Measurements from ENCODE around the gene PCDHGB5.

Gene PCDHGB5

DNA sequence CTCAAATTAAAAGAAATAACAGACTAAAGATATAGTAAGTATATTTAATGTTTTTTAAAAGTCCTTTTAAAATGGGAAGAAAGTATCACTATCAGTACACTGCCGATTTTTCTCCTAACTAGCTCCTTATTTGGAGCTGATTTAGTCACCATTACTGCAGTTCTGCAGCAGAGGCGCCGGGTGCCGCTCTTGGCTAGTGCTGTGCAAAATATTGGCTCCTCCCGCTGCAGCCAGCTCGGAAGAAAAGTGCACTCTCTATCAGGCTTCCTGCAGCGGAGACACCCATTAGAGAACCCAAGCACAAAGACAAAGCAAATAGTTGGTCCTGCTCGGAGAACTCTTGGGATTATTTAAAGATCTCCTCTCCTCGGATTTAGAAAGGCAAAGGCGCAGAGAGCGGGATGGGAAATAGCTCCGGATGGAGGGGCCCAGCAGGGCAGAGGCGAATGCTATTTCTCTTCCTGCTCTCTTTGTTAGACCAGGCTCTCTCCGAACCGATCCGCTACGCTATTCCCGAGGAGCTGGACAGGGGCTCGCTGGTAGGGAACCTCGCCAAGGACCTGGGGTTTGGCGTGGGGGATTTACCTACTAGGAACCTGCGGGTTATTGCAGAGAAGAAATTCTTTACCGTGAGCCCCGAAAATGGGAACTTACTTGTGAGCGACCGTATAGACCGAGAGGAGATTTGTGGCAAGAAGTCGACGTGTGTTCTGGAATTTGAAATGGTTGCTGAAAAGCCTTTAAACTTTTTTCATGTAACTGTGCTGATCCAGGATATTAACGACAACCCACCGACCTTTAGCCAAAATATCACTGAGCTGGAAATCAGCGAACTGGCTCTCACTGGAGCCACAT is 27.5 kb upstream of the PCDHGB5 start, which contains the start of gene PCDHGB3:
Gene PCDHGB3 (plus strand): TSS at position 249 of the 855 bp plus-strand sequence. CDS start 153 bp downstream, at position 402.
- H3K4me1 ChIP-seq (ENCODE audit: control insufficient read depth, insufficient read depth, low read depth, low read length) = no peaks in the 10 kb centered on the region
- peaks cover 55% of the 10 kb centered on the region for H3K9me3 ChIP-seq (ENCODE audit: control insufficient read depth, low read length)
- peaks cover 0 to 13% of the 10 kb centered on the region in 2 experiments for H3K27me3 ChIP-seq (ENCODE audit: control insufficient read depth in 1 of 2, insufficient read depth in 1 of 2, low read length in 2 of 2)
- no peak within 1 kb of the TSS for H4K8ac ChIP-seq (ENCODE audit: low read length)
- WGBS = 91% methylated on average over 32 of the region's 32 CpGs
- H2AFZ ChIP-seq (ENCODE audit: low read depth, low read length) = no peak within 1 kb of the TSS
- H3K23ac ChIP-seq (ENCODE audit: low read length in 2 of 2) = no peak within 1 kb of the TSS
- peak within 1 kb of the TSS; percentile 45 for H3K9ac ChIP-seq (ENCODE audit: low read length)
- no peak within 1 kb of the TSS for H3K27ac ChIP-seq (ENCODE audit: low read length, poor library complexity, severe bottlenecking)
- H2BK5ac ChIP-seq (ENCODE audit: low read depth, low read length, poor library complexity, severe bottlenecking) = no peak within 1 kb of the TSS
- no peaks in the 10 kb centered on the region for H3K79me1 ChIP-seq (replicated peaks; ENCODE audit: low read length, poor library complexity, severe bottlenecking)
- H2BK120ac ChIP-seq (ENCODE audit: low read depth, low read length) = no peak within 1 kb of the TSS
- no peak within 1 kb of the TSS for H2BK12ac ChIP-seq (ENCODE audit: low read length in 2 of 2)
- H3K4ac ChIP-seq (ENCODE audit: low read depth in 1 of 2, low read length in 2 of 2) = no peak within 1 kb of the TSS
- H3K4me2 ChIP-seq (ENCODE audit: low read length, poor library complexity, severe bottlenecking) = no peak within 1 kb of the TSS
- peak within 1 kb of the TSS in 1 of 2 experiments; percentile 71 for H3K4me3 ChIP-seq (ENCODE audit: insufficient read depth in 1 of 2, low read depth in 1 of 2, low read length in 2 of 2)
- H2BK15ac ChIP-seq (ENCODE audit: low read depth, poor library complexity, severe bottlenecking) = no peak within 1 kb of the TSS
- no peak within 1 kb of the TSS for H3K14ac ChIP-seq (ENCODE audit: low read length in 2 of 2)
- H3K36me3 ChIP-seq (ENCODE audit: control insufficient read depth in 1 of 2, insufficient read depth in 2 of 2, low read depth in 1 of 2, low read length in 2 of 2) = peaks cover 0 to 8% of the 10 kb centered on the region in 2 experiments
- no peak within 1 kb of the TSS for H3K18ac ChIP-seq (ENCODE audit: low read depth in 1 of 2, low read length in 2 of 2)
- H4K91ac ChIP-seq (ENCODE audit: low read length) = no peak within 1 kb of the TSS
- no peak within 1 kb of the TSS for H2AK5ac ChIP-seq (ENCODE audit: low read length, severe bottlenecking)
- DNase-seq = no peak

GRCh38 chr5:141371572-141372475 is 25.9 kb upstream of the PCDHGB5 start:
- H2BK120ac ChIP-seq (ENCODE audit: low read depth, low read length) = no peak overlapping the region
- no peak overlapping the region for H2BK12ac ChIP-seq (ENCODE audit: low read length in 2 of 2)
- H2BK15ac ChIP-seq (ENCODE audit: low read depth, poor library complexity, severe bottlenecking) = no peak overlapping the region
- no peak overlapping the region for H4K8ac ChIP-seq (ENCODE audit: low read length)
- H2AK5ac ChIP-seq (ENCODE audit: low read length, severe bottlenecking) = no peak overlapping the region
- no peak overlapping the region for H3K4me2 ChIP-seq (ENCODE audit: low read length, poor library complexity, severe bottlenecking)
- WGBS = 94% methylated on average over 69 of the region's 69 CpGs
- H3K23ac ChIP-seq (ENCODE audit: low read length in 2 of 2) = no peak overlapping the region
- no peaks in the 10 kb centered on the region for H3K79me1 ChIP-seq (replicated peaks; ENCODE audit: low read length, poor library complexity, severe bottlenecking)
- no peak overlapping the region for H2AFZ ChIP-seq (ENCODE audit: low read depth, low read length)
- H3K4me1 ChIP-seq (ENCODE audit: control insufficient read depth, insufficient read depth, low read depth, low read length) = no peaks in the 10 kb centered on the region
- H3K27me3 ChIP-seq (ENCODE audit: control insufficient read depth in 1 of 2, insufficient read depth in 1 of 2, low read length in 2 of 2) = peaks cover 0 to 13% of the 10 kb centered on the region in 2 experiments
- H3K18ac ChIP-seq (ENCODE audit: low read depth in 1 of 2, low read length in 2 of 2) = no peak overlapping the region
- H3K36me3 ChIP-seq (ENCODE audit: control insufficient read depth in 1 of 2, insufficient read depth in 2 of 2, low read depth in 1 of 2, low read length in 2 of 2) = peaks cover 0 to 8% of the 10 kb centered on the region in 2 experiments
- peak overlapping the region; percentile 30 to 31 for H3K4me3 ChIP-seq (ENCODE audit: insufficient read depth in 1 of 2, low read depth in 1 of 2, low read length in 2 of 2)
- H3K14ac ChIP-seq (ENCODE audit: low read length in 2 of 2) = no peak overlapping the region
- no peak for DNase-seq
- H2BK5ac ChIP-seq (ENCODE audit: low read depth, low read length, poor library complexity, severe bottlenecking) = no peak overlapping the region
- H3K4ac ChIP-seq (ENCODE audit: low read depth in 1 of 2, low read length in 2 of 2) = no peak overlapping the region
- H3K27ac ChIP-seq (ENCODE audit: low read length, poor library complexity, severe bottlenecking) = no peak overlapping the region
- H3K9me3 ChIP-seq (ENCODE audit: control insufficient read depth, low read length) = peaks cover 48% of the 10 kb centered on the region
- no peak overlapping the region for H3K9ac ChIP-seq (ENCODE audit: low read length)
- H4K91ac ChIP-seq (ENCODE audit: low read length) = no peak overlapping the region

GRCh38 chr5:141373673-141374317 is 24.0 kb upstream of the PCDHGB5 start, which contains the start of gene PCDHGA6:
Gene PCDHGA6 (plus strand): TSS chr5:141373891. CDS start chr5:141374084, 193 bp downstream.
- H2AFZ ChIP-seq (ENCODE audit: low read depth, low read length) = no peak within 1 kb of the TSS
- H3K79me1 ChIP-seq (replicated peaks; ENCODE audit: low read length, poor library complexity, severe bottlenecking) = no peaks in the 10 kb centered on the region
- H2BK120ac ChIP-seq (ENCODE audit: low read depth, low read length) = no peak within 1 kb of the TSS
- no peak within 1 kb of the TSS for H4K91ac ChIP-seq (ENCODE audit: low read length)
- no peak within 1 kb of the TSS for H4K8ac ChIP-seq (ENCODE audit: low read length)
- H3K23ac ChIP-seq (ENCODE audit: low read length in 2 of 2) = no peak within 1 kb of the TSS
- H2AK5ac ChIP-seq (ENCODE audit: low read length, severe bottlenecking) = no peak within 1 kb of the TSS
- no peak within 1 kb of the TSS for H2BK5ac ChIP-seq (ENCODE audit: low read depth, low read length, poor library complexity, severe bottlenecking)
- no peak for DNase-seq
- peaks cover 0 to 8% of the 10 kb centered on the region in 2 experiments for H3K36me3 ChIP-seq (ENCODE audit: control insufficient read depth in 1 of 2, insufficient read depth in 2 of 2, low read depth in 1 of 2, low read length in 2 of 2)
- peaks cover 57% of the 10 kb centered on the region for H3K9me3 ChIP-seq (ENCODE audit: control insufficient read depth, low read length)
- WGBS = 89% methylated on average over 27 of the region's 27 CpGs
- no peak within 1 kb of the TSS for H3K4me2 ChIP-seq (ENCODE audit: low read length, poor library complexity, severe bottlenecking)
- H2BK12ac ChIP-seq (ENCODE audit: low read length in 2 of 2) = no peak within 1 kb of the TSS
- no peaks in the 10 kb centered on the region for H3K4me1 ChIP-seq (ENCODE audit: control insufficient read depth, insufficient read depth, low read depth, low read length)
- peaks cover 0 to 13% of the 10 kb centered on the region in 2 experiments for H3K27me3 ChIP-seq (ENCODE audit: control insufficient read depth in 1 of 2, insufficient read depth in 1 of 2, low read length in 2 of 2)
- no peak within 1 kb of the TSS for H2BK15ac ChIP-seq (ENCODE audit: low read depth, poor library complexity, severe bottlenecking)
- H3K27ac ChIP-seq (ENCODE audit: low read length, poor library complexity, severe bottlenecking) = no peak within 1 kb of the TSS
- H3K9ac ChIP-seq (ENCODE audit: low read length) = peak within 1 kb of the TSS; percentile 51
- H3K18ac ChIP-seq (ENCODE audit: low read depth in 1 of 2, low read length in 2 of 2) = no peak within 1 kb of the TSS
- H3K4me3 ChIP-seq (ENCODE audit: insufficient read depth in 1 of 2, low read depth in 1 of 2, low read length in 2 of 2) = peak within 1 kb of the TSS in 1 of 2 experiments; percentile 75
- H3K4ac ChIP-seq (ENCODE audit: low read depth in 1 of 2, low read length in 2 of 2) = no peak within 1 kb of the TSS
- no peak within 1 kb of the TSS for H3K14ac ChIP-seq (ENCODE audit: low read length in 2 of 2)
